K562 (cell line): ENCODE measurements around the gene UGT1A3. TPM values are rescaled to one million over a fixed set of nuclear protein-coding genes. Genes with fewer than 3 reads are reported as not detected.
A peak's percentile ranks its signal among the peaks of the same experiment; 100 is the strongest.

Source experiments
- ATAC-seq: fragments of 200-7000 bp; cut with Tn5 transposase; 3 replicates; pipeline ENCODE4 v1.9.1; 2020; ENCODE audit warnings: moderate library complexity
- BruUV-seq: library from RNA; stranded (reverse); fragments of 400-500 nt; replicated peaks from 2 replicates; lab custom pipeline; 2021; lab: Mats Ljungman, UMichigan
- CTCF ChIA-PET: fragments of 300-600 bp; formaldehyde crosslinking; extraction: SDS; loops from one replicate; lab custom pipeline; 2021; ENCODE audit warnings: low intra/inter-chr PET ratio; lab: Yijun Ruan, JAX
- POLR2A ChIA-PET: fragments of 300-600, 350-650 bp; sonication (Branson Sonifier 250); formaldehyde crosslinking; extraction: SDS; loops from one replicate; lab custom pipeline; 2021; ENCODE audit warnings: antibody characterized with exemption, inconsistent platforms; lab: Yijun Ruan, JAX
- DNase-seq, 4 experiments: peaks; one replicate each; pipeline versions ENCODE4 v3.0.0 to v3.0.0-alpha.2; 2011 to 2018; ENCODE audit warnings: low spot score in 3 of 4, mixed read lengths in 3 of 4; ENCODE audit errors: extremely low read depth in 1 of 4
- FAIRE-seq: peaks from 2 replicates; lab custom pipeline; 2011; peaks lifted over from hg19 to GRCh38; lab: Jason Lieb, UNC
- H2AFZ ChIP-seq: 2 replicates; pipeline ENCODE4 v1.6.0; 2011; ENCODE audit warnings: low read depth, low read length, control low read depth, inconsistent platforms
- H3K27ac ChIP-seq: fragments of 200-600 bp; 3 replicates; pipeline ENCODE4 v1.8.0; 2011; ENCODE audit warnings: low read depth, mild to moderate bottlenecking, control low read depth, inconsistent platforms, low read length, moderate library complexity, mixed read lengths; ENCODE audit errors: extremely low read depth
- H3K27me3 ChIP-seq, 2 experiments: fragments of 300-600 bp in 1 of 2; 2 replicates in 1 of 2; 3 replicates in 1 of 2; pipeline versions ENCODE4 v1.6.0 to v1.8.0; 2011; ENCODE audit warnings: inconsistent platforms in 2 of 2, low read length in 2 of 2, mild to moderate bottlenecking in 1 of 2, mixed read lengths in 1 of 2, moderate library complexity in 1 of 2; ENCODE audit not compliant: control insufficient read depth in 2 of 2, insufficient read depth in 2 of 2
- H3K36me3 ChIP-seq: fragments of 300-600 bp; 3 replicates; pipeline ENCODE4 v1.8.0; 2011; ENCODE audit warnings: mild to moderate bottlenecking, low read length, inconsistent platforms; ENCODE audit not compliant: control insufficient read depth, insufficient read depth
- H3K4me1 ChIP-seq, 2 experiments: fragments of 200-600 bp in 1 of 2; replicated peaks in 1 of 2; 2 replicates in 1 of 2; 3 replicates in 1 of 2; pipeline versions ENCODE4 v1.5.1 to v1.8.0; 2011; ENCODE audit warnings: inconsistent platforms in 2 of 2, low read length in 2 of 2, mild to moderate bottlenecking in 1 of 2, mixed read lengths in 1 of 2, moderate library complexity in 1 of 2; ENCODE audit not compliant: control insufficient read depth in 2 of 2, insufficient read depth in 2 of 2
- H3K4me2 ChIP-seq: 2 replicates; pipeline ENCODE4 v1.6.1; 2011; ENCODE audit warnings: low read length, control low read depth, inconsistent platforms, mixed read lengths; ENCODE audit not compliant: insufficient read depth
- H3K4me3 ChIP-seq: fragments of 200-600 bp; sonication (generic), shearing (Covaris generic); 2 replicates; pipeline ENCODE4 v1.5.1; 2016; ENCODE audit warnings: control low read depth, inconsistent platforms
- H3K79me2 ChIP-seq: fragments of 200-600 bp; 3 replicates; pipeline ENCODE4 v1.8.0; 2011; ENCODE audit warnings: low read length, inconsistent platforms; ENCODE audit not compliant: control insufficient read depth, insufficient read depth
- H3K9ac ChIP-seq, 2 experiments: 2 replicates each; pipeline versions ENCODE4 v1.6.0 to v1.6.1; 2011; ENCODE audit warnings: low read depth in 2 of 2, low read length in 2 of 2, control low read depth in 1 of 2, inconsistent platforms in 1 of 2, mild to moderate bottlenecking in 1 of 2, mixed read lengths in 1 of 2; ENCODE audit not compliant: insufficient read depth in 1 of 2
- H3K9me1 ChIP-seq: one replicate; pipeline ENCODE4 v1.6.0; 2011; ENCODE audit warnings: inconsistent platforms, mild to moderate bottlenecking, low read length, moderate library complexity; ENCODE audit not compliant: control insufficient read depth, insufficient read depth
- H3K9me3 ChIP-seq: replicated peaks from 2 replicates; pipeline ENCODE4 v1.5.1; 2011; ENCODE audit warnings: low read depth, low read length, inconsistent platforms; ENCODE audit not compliant: control insufficient read depth, insufficient read depth
- H4K20me1 ChIP-seq: replicated peaks from 2 replicates; pipeline ENCODE4 v1.6.1; 2011; ENCODE audit warnings: low read length, inconsistent platforms, mixed read lengths; ENCODE audit not compliant: control insufficient read depth, insufficient read depth
- L3MBTL2 ChIP-seq: fragments of 450-650 bp; IDR thresholded peaks from 2 replicates; pipeline ENCODE4 v1.6.1; 2016; ENCODE audit warnings: mild to moderate bottlenecking, moderate library complexity
- MCM7 ChIP-seq, 2 experiments: fragments of 450-650 bp; IDR thresholded peaks; 2 replicates each; pipeline ENCODE4 v1.6.1; 2016 to 2018
- POLR3G ChIP-seq: IDR thresholded peaks from 2 replicates; pipeline ENCODE4 v1.6.1; 2011; ENCODE audit not compliant: insufficient read length, insufficient replicate concordance; ENCODE audit errors: extremely low read depth
- RCOR1 ChIP-seq, 2 experiments: IDR thresholded peaks; 2 replicates each; pipeline ENCODE4 v1.6.1; 2012; ENCODE audit warnings: low read depth in 2 of 2, low read length in 2 of 2, borderline replicate concordance in 1 of 2, improper control_type of control experiment in 1 of 2
- ZNF24 ChIP-seq: fragments of 450-650 bp; IDR thresholded peaks from 2 replicates; pipeline ENCODE4 v1.6.1; 2016
- ZNF347 ChIP-seq: fragments of 450-650 bp; formaldehyde crosslinking; IDR thresholded peaks from 2 replicates; pipeline ENCODE4 v1.4.0; 2020; ENCODE audit warnings: low read depth, mild to moderate bottlenecking, moderate library complexity
- WGBS: fragments of 100-300 bp; shearing (Covaris generic); methylation state at CpG from one replicate; pipeline ENCODE4 v1.1.6; 2016; ENCODE audit warnings: low coverage, mixed read lengths; ENCODE audit not compliant: insufficient coverage; ENCODE audit errors: missing lambda C conversion rate; 5-methylcytosine and 5-hydroxymethylcytosine counted together
- in situ Hi-C: fragments of 300-500 bp; cut with MboI; formaldehyde crosslinking; loops from 4 replicates; pipeline ENCODE4 v1.15.0; 2018; ENCODE audit warnings: inconsistent platforms, mixed read lengths
- intact Hi-C: fragments of 100-400 bp; cut with micrococcal nuclease; formaldehyde crosslinking; loops from 2 replicates; pipeline ENCODE4 v1.14.2; 2022
- polyA plus RNA-seq, 8 experiments: library from polyadenylated mRNA; depleted of rRNA in 4 of 8; stranded (reverse) in 5 of 8; unstranded in 3 of 8; fragments of >200 nt; fragmentation: Nextera tagmentation in 2 of 8; fragmentation: Illumina TruSeq in 1 of 8; extraction: Ambion mirVana in 2 of 8; extraction: Trizol in 1 of 8; gene quantifications; 2 replicates each; pipeline versions ENCODE4 v1.2.1 to v1.2.3, GENCODE V29; 2011 to 2014; ENCODE audit warnings: inconsistent platforms in 1 of 8, missing spikeins in 1 of 8
- total RNA-seq, 7 experiments: library from RNA; depleted of rRNA in 6 of 7; stranded (reverse); fragments of >200 nt in 6 of 7; fragmentation: Illumina TruSeq in 2 of 7; extraction: Trizol in 2 of 7; gene quantifications; 2 replicates each; pipeline versions ENCODE4 v1.2.1 to v1.2.3, GENCODE V29; 2011 to 2021; ENCODE audit warnings: low replicate concordance in 1 of 7
- TF ChIP-seq, protein P1 (sequence below): fragments of 250-450 bp; sonication (Bioruptor Pico); IDR thresholded peaks from 2 replicates; pipeline ENCODE4 v1.5.0; 2020; ENCODE audit warnings: mild to moderate bottlenecking
- TF ChIP-seq, protein P2 (sequence below), 2 experiments: IDR thresholded peaks; 2 replicates each; pipeline ENCODE4 v1.6.1; 2011; ENCODE audit warnings: borderline replicate concordance in 1 of 2, control low read depth in 1 of 2, low read depth in 1 of 2, low read length in 1 of 2, mild to moderate bottlenecking in 1 of 2, mixed read lengths in 1 of 2, moderate library complexity in 1 of 2; ENCODE audit not compliant: insufficient read depth in 1 of 2, insufficient read length in 1 of 2, poor library complexity in 1 of 2, severe bottlenecking in 1 of 2; ENCODE audit errors: extremely low read depth in 1 of 2
- TF ChIP-seq, protein P3 (sequence below): sonication (generic); formaldehyde crosslinking; IDR thresholded peaks from 2 replicates; pipeline ENCODE4 v1.9.0; 2022; ENCODE audit warnings: mild to moderate bottlenecking, missing genetic modification reagents
- TF ChIP-seq, protein P4 (sequence below): fragments of 450-650 bp; IDR thresholded peaks from 2 replicates; pipeline ENCODE4 v1.6.1; 2016; ENCODE audit warnings: low read depth

UGT1A3 gene
- total and polyA plus RNA-seq, 9 of the 15 experiments (the other 6 are each of a cell fraction or from before 2014, with no cell fraction given), result not detected

DNA sequence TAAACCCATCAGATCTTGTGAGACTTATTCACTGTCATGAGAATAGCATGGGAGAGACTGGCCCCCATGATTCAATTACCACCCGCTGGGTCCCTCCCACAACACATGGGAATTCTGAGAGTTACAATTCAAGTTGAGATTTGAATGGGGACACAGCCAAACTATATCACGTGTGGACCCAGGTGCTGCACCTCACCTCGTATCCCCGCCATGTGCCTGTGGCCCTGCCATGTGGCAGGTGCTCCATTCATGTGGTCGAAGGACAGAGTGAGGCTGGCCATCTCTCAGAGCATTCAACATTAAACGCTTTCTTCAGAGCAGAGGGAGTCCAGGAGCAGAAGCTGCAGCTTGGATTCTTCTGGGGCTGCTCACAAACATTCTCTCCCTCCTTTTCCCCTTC, 81.5 kb downstream of the UGT1A3 start:
- H3K79me2 ChIP-seq, result no peaks in the 10 kb centered on the region
- in situ Hi-C loops, result no loop called here
- H3K27ac ChIP-seq, result no peak overlapping the region
- no peak overlapping the region for H2AFZ ChIP-seq
- H3K9ac ChIP-seq, result no peak overlapping the region
- H3K9me3 ChIP-seq, result no peaks in the 10 kb centered on the region
- intact Hi-C loops, result no loop called here
- ATAC-seq (no peak), DNase-seq (no peak), FAIRE-seq (no peak)
- TF ChIP-seq ZNF347 (CRISPR knock-in tag), result no peak
- TF ChIP-seq, protein P1, sequence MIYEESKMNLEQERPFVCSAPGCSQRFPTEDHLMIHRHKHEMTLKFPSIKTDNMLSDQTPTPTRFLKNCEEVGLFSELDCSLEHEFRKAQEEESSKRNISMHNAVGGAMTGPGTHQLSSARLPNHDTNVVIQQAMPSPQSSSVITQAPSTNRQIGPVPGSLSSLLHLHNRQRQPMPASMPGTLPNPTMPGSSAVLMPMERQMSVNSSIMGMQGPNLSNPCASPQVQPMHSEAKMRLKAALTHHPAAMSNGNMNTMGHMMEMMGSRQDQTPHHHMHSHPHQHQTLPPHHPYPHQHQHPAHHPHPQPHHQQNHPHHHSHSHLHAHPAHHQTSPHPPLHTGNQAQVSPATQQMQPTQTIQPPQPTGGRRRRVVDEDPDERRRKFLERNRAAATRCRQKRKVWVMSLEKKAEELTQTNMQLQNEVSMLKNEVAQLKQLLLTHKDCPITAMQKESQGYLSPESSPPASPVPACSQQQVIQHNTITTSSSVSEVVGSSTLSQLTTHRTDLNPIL (CRISPR knock-in tag), result no peak
- TF ChIP-seq, protein P2, sequence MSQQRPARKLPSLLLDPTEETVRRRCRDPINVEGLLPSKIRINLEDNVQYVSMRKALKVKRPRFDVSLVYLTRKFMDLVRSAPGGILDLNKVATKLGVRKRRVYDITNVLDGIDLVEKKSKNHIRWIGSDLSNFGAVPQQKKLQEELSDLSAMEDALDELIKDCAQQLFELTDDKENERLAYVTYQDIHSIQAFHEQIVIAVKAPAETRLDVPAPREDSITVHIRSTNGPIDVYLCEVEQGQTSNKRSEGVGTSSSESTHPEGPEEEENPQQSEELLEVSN (IDR thresholded peaks at IDR 0.05; ENCODE audit: borderline replicate concordance in 1 of 2, extremely low read depth in 1 of 2, insufficient read depth in 1 of 2, insufficient read length in 1 of 2, low read depth in 1 of 2, low read length in 1 of 2, poor library complexity in 1 of 2, severe bottlenecking in 1 of 2), result peak in 1 of 2 experiments; percentile 29
- no peak for TF ChIP-seq MCM7 (IDR thresholded peaks at IDR 0.05)
- TF ChIP-seq ZNF24, result no peak
- TF ChIP-seq RCOR1 (IDR thresholded peaks at IDR 0.05; ENCODE audit: borderline replicate concordance in 1 of 2, low read depth in 2 of 2, low read length in 2 of 2), result no peak
- no peak for TF ChIP-seq POLR3G
- peak; percentile 30; the same call in 1 of the 2 replicates for TF ChIP-seq L3MBTL2
- TF ChIP-seq, protein P3, sequence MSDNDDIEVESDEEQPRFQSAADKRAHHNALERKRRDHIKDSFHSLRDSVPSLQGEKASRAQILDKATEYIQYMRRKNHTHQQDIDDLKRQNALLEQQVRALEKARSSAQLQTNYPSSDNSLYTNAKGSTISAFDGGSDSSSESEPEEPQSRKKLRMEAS (CRISPR knock-in tag), result no peak
- TF ChIP-seq, protein P4, sequence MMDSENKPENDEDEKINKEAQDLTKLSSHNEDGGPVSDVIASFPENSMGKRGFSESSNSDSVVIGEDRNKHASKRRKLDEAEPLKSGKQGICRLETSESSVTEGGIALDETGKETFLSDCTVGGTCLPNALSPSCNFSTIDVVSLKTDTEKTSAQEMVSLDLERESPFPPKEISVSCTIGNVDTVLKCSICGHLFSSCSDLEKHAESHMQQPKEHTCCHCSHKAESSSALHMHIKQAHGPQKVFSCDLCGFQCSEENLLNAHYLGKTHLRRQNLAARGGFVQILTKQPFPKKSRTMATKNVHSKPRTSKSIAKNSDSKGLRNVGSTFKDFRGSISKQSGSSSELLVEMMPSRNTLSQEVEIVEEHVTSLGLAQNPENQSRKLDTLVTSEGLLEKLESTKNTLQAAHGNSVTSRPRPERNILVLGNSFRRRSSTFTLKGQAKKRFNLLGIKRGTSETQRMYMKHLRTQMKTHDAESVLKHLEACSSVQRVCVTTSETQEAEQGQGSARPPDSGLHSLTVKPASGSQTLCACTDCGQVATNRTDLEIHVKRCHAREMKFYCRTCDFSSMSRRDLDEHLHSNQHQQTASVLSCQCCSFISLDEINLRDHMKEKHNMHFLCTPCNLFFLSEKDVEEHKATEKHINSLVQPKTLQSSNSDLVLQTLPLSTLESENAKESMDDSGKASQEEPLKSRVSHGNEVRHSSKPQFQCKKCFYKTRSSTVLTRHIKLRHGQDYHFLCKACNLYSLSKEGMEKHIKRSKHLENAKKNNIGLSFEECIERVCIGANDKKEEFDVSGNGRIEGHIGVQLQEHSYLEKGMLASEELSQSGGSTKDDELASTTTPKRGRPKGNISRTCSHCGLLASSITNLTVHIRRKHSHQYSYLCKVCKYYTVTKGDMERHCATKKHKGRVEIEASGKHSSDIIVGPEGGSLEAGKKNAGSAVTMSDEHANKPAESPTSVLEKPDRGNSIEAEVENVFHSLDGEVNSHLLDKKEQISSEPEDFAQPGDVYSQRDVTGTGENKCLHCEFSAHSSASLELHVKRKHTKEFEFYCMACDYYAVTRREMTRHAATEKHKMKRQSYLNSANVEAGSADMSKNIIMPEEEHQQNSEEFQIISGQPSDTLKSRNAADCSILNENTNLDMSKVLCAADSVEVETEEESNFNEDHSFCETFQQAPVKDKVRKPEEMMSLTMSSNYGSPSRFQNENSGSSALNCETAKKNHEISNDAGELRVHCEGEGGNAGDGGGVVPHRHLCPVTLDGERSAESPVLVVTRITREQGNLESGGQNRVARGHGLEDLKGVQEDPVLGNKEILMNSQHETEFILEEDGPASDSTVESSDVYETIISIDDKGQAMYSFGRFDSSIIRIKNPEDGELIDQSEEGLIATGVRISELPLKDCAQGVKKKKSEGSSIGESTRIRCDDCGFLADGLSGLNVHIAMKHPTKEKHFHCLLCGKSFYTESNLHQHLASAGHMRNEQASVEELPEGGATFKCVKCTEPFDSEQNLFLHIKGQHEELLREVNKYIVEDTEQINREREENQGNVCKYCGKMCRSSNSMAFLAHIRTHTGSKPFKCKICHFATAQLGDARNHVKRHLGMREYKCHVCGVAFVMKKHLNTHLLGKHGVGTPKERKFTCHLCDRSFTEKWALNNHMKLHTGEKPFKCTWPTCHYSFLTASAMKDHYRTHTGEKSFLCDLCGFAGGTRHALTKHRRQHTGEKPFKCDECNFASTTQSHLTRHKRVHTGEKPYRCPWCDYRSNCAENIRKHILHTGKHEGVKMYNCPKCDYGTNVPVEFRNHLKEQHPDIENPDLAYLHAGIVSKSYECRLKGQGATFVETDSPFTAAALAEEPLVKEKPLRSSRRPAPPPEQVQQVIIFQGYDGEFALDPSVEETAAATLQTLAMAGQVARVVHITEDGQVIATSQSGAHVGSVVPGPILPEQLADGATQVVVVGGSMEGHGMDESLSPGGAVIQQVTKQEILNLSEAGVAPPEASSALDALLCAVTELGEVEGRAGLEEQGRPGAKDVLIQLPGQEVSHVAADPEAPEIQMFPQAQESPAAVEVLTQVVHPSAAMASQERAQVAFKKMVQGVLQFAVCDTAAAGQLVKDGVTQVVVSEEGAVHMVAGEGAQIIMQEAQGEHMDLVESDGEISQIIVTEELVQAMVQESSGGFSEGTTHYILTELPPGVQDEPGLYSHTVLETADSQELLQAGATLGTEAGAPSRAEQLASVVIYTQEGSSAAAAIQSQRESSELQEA, result no peak
- no peaks in the 10 kb centered on the region for H3K4me1 ChIP-seq
- 3% methylated on average over 5 of the region's 6 CpGs for WGBS
- no peak overlapping the region for H3K4me2 ChIP-seq
- CTCF ChIA-PET, result no interaction called here
- no peaks in the 10 kb centered on the region for H3K36me3 ChIP-seq
- POLR2A ChIA-PET, result interaction anchor here (0.6 kb wide), 1 partner anchor 41 kb away, joined by 4 read pairs; no protein-coding TSS in a partner anchor
- H3K4me3 ChIP-seq, result no peak overlapping the region
- BruUV-seq, result no TSS peak
- no peaks in the 10 kb centered on the region for H4K20me1 ChIP-seq
- H3K9me1 ChIP-seq, result no peaks in the 10 kb centered on the region
- H3K27me3 ChIP-seq, result peaks cover 2 to 26% of the 10 kb centered on the region in 2 experiments; a peak in 2 of 5 replicates
